NCI-H2029 treated with DMSO at 0.1 percent for 48 hours (cell line): ENCODE measurements around the gene STX4.

ENCODE experiments used
- DNase-seq: peaks from one replicate; lab custom pipeline; 2025; lab: John Stamatoyannopoulos, UW

STX4 gene

GRCh38 chr16:31083981-31084380 lies 50.6 kb downstream of the STX4 start:
- DNase-seq: no peak

DNA sequence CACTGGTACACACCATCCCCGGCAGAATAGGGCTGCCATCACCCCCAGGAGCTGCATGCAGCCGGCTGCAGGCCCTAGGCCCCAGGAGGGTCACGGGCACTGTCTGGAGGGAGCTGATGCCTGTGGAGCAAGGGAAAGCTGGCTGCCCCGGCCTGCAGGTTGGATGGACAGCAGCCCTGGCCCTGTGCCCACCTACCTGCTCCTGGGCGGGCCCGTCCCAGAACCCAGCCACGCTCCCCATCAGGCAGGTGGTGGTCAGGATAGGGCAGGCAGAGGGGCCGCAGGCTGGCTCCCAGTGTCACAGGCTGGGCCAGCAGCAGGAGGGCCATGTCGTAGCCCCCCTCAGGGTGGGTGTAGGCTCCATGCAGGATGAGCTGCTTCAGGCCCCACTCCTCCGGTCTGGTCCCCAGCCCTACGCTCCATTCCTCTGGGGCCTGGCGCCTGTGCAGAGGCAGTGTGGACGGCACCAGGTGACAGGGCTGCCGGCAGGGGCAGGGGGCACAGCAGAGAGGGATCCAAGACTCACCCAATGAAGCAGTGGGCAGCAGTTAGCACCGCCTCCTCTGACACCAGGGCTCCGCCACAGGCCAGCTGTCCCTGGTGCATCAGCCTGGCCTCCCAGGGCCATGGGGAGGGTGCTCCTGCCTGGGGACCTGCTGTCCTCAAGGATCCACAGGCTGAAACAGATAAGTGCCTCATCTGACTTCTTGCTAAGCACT lies 51.4 kb downstream of the STX4 start:
- DNase-seq: no peak

- no peak for DNase-seq
Measured at GRCh38 chr16:31085411-31085810, 52.1 kb downstream of the STX4 start.

- DNase-seq: no peak
Measured at GRCh38 chr16:31085873-31086628, 52.7 kb downstream of the STX4 start.

- no peak for DNase-seq
Measured at GRCh38 chr16:31086629-31086906, 53.2 kb downstream of the STX4 start.

GRCh38 chr16:31087481-31087880 lies 54.1 kb downstream of the STX4 start:
- DNase-seq: no peak

DNA sequence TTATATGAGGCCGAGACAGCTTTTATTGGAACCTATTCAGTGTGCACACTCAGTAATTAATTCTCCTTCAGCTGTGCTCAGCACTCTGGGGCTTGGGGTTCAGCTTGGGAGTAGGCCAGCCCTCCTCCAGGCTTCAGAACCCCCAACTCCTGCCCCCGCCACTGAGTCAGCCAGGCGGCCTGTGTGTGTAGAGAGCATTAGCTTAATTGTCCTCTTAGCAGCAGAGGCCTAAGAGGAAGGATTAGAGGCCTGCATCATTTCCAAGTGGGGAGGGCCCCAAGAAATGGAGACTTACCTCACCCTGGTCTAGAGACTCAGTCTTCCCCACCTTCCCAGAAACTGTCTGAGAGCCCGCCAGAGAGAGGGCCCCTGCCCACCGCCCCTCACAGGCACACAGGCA lies 54.6 kb downstream of the STX4 start:
- DNase-seq: no peak

DNA sequence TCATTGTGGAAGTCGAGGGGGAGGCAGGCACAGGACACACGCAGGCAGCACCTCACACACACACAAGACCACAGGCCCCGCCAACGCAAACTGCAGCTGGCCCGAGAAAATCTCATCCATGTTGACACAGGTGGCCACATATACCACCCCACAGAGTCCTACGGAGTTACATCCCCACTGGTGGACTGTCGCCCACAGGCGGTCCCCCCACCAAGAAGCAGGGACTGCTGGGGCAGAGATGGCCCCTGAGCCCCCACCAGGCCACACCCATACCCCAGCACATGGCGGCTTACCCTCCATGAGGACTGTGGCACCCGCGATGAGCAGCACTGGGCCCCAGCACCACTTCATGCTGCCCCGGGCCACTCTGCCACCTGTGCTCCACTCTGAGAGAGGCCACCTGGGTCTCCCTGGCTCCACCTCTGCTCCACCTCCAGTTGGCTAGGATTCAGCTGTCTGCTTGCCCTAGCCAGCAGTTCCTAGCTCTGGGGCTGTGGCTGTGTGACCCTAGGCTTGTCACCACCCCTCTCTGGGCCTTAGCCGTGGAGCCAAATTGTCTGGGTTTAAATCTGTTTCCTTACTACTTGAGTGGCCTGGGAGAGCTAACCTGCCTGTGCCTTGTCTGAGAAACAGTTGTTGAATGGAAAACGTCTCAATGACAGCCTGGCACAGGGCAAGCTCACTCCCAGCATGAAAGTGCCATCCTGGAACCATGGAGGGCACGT lies 55.3 kb downstream of the STX4 start, which contains the start of gene PRSS53:
TSS of gene PRSS53 (minus strand) at position 485 of the 725 bp plus-strand sequence. CDS start at position 351, 134 bp downstream.
- no peak for DNase-seq

- no peak for DNase-seq
Measured at GRCh38 chr16:31089199-31089598, 55.8 kb downstream of the STX4 start.
